Measurements from ENCODE around the gene CDYL. TPM values are rescaled to one million over a fixed set of nuclear protein-coding genes. Genes with fewer than 3 reads are reported as not detected.

Gene CDYL
- polyA plus RNA-seq, 1 experiment = 26.6 TPM

DNA sequence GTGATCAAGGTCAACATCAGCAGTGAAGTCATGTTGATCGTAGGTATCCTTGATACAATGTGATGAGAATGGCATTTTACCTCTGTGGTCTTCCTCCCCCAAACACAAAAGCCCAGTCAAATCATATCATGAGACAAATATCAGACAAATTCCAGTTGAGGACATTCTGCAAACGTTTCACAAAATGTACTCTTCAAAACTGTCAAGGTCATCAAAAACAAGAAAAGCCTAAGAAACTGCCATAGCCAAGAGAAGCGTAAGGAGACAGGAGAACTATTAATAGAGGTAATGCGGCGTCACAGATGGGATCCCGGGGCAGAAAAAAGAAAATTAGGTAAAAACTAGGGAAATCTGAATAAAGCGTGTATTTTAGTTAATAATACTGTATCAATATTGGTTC, 7.4 kb upstream of the CDYL start:
- POLR2A ChIA-PET = no interaction called here
- DNase-seq (ENCODE audit: low read depth, low spot score) = no peak
- TF ChIP-seq, protein P1, sequence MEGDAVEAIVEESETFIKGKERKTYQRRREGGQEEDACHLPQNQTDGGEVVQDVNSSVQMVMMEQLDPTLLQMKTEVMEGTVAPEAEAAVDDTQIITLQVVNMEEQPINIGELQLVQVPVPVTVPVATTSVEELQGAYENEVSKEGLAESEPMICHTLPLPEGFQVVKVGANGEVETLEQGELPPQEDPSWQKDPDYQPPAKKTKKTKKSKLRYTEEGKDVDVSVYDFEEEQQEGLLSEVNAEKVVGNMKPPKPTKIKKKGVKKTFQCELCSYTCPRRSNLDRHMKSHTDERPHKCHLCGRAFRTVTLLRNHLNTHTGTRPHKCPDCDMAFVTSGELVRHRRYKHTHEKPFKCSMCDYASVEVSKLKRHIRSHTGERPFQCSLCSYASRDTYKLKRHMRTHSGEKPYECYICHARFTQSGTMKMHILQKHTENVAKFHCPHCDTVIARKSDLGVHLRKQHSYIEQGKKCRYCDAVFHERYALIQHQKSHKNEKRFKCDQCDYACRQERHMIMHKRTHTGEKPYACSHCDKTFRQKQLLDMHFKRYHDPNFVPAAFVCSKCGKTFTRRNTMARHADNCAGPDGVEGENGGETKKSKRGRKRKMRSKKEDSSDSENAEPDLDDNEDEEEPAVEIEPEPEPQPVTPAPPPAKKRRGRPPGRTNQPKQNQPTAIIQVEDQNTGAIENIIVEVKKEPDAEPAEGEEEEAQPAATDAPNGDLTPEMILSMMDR (IDR thresholded peaks at IDR 0.05; ENCODE audit: low read depth, low read length) = no peak

DNA sequence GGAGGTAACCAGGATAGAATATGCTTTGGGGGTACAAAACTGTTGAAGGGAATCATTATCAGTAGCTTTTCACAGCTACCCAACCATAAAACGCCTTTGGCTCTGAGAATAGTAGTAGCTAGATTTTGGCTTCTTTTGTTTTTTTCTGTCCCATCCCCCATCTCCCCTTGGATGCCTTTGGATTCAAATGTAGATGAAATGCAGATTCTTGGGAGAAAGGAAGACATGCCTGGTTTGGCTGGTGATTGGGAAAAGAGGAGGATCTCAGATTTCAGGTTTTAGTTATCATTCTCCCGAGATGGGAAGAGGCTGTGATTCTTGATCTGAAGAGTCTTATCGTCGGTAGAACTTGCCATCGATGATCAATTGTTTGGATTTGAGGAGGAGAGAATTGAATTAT, 3.5 kb upstream of the CDYL start:
- POLR2A ChIA-PET = no interaction called here
- CTCF ChIA-PET = no interaction called here
- TF ChIP-seq, protein P1 (IDR thresholded peaks at IDR 0.05; ENCODE audit: low read depth, low read length) = no peak
- Histone ChIP-seq H3K27ac (ENCODE audit: low read depth, low read length) (no peak overlapping the region), H3K27me3 (ENCODE audit: control insufficient read depth, insufficient read depth, low read length) (peaks cover 27% of the 10 kb centered on the region), H3K9me3 (ENCODE audit: control insufficient read depth, insufficient read depth, low read length) (no peaks in the 10 kb centered on the region; the same call in 1 of the 2 replicates), H3K4me3 (ENCODE audit: low read depth, low read length) (no peak overlapping the region)
- DNase-seq (ENCODE audit: low read depth, low spot score) = no peak

More for the DNA sequence above, 7.4 kb upstream of the CDYL start:
- Histone ChIP-seq H3K4me3 (ENCODE audit: low read depth, low read length) (no peak overlapping the region), H3K9me3 (ENCODE audit: control insufficient read depth, insufficient read depth, low read length) (no peaks in the 10 kb centered on the region), H3K27ac (ENCODE audit: low read depth, low read length) (no peak overlapping the region), H3K27me3 (ENCODE audit: control insufficient read depth, insufficient read depth, low read length) (peaks cover 18% of the 10 kb centered on the region)
- CTCF ChIA-PET = no interaction called here

DNA sequence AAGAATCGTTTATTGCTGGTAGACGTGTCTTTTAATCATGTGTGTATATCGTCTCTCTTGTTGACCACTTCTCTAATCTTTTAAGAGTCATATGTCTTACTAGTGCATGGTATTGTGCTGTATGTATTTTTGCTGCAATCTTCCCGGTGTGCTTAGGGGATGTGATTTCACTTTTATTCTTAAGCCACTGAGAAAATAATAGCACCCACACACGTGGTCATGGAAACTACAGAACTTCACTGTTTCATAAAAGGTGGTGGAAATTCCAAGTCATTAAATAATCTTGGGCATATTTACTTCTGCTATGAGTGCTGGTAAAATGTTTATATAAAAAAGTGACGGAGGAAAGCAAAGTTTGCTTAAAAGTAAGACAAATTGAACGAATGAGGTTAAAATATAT, 3.0 kb upstream of the CDYL start:
- CTCF ChIA-PET = no interaction called here
- POLR2A ChIA-PET = no interaction called here
- no peaks in the 10 kb centered on the region; the same call in 1 of the 2 replicates for H3K9me3 ChIP-seq (ENCODE audit: control insufficient read depth, insufficient read depth, low read length)
- DNase-seq (ENCODE audit: low read depth, low spot score) = no peak
- no peak overlapping the region for H3K4me3 ChIP-seq (ENCODE audit: low read depth, low read length)
- TF ChIP-seq, protein P1 (IDR thresholded peaks at IDR 0.05; ENCODE audit: low read depth, low read length) = no peak
- H3K27ac ChIP-seq (ENCODE audit: low read depth, low read length) = no peak overlapping the region
- H3K27me3 ChIP-seq (ENCODE audit: control insufficient read depth, insufficient read depth, low read length) = peaks cover 27% of the 10 kb centered on the region

DNA sequence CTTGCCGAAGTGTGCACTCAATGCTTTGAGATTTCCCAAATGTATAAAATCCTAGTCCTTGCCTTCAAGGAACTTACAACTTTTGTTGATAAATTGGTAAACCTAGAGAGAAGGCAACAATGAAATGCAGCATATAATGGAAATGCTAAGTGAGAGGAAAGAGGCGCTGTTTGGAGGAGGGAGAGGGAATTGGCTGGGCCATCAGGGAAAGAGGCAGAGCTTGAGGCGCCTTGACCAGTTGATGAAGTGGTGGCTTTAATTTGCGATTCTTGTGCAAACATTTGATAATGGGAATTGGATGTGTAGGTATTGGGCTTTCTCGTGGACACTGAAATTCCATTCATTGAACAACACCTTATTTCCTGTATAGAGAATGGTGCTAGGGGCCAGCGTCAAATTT, 1.9 kb upstream of the CDYL start:
- H3K9me3 ChIP-seq (ENCODE audit: control insufficient read depth, insufficient read depth, low read length) = no peaks in the 10 kb centered on the region; the same call in 1 of the 2 replicates
- CTCF ChIA-PET = no interaction called here
- POLR2A ChIA-PET = no interaction called here
- no peak overlapping the region for H3K4me3 ChIP-seq (ENCODE audit: low read depth, low read length)
- no peak for DNase-seq (ENCODE audit: low read depth, low spot score)
- peaks cover 27% of the 10 kb centered on the region for H3K27me3 ChIP-seq (ENCODE audit: control insufficient read depth, insufficient read depth, low read length)
- TF ChIP-seq, protein P1 (IDR thresholded peaks at IDR 0.05; ENCODE audit: low read depth, low read length) = no peak
- no peak overlapping the region for H3K27ac ChIP-seq (ENCODE audit: low read depth, low read length)

DNA sequence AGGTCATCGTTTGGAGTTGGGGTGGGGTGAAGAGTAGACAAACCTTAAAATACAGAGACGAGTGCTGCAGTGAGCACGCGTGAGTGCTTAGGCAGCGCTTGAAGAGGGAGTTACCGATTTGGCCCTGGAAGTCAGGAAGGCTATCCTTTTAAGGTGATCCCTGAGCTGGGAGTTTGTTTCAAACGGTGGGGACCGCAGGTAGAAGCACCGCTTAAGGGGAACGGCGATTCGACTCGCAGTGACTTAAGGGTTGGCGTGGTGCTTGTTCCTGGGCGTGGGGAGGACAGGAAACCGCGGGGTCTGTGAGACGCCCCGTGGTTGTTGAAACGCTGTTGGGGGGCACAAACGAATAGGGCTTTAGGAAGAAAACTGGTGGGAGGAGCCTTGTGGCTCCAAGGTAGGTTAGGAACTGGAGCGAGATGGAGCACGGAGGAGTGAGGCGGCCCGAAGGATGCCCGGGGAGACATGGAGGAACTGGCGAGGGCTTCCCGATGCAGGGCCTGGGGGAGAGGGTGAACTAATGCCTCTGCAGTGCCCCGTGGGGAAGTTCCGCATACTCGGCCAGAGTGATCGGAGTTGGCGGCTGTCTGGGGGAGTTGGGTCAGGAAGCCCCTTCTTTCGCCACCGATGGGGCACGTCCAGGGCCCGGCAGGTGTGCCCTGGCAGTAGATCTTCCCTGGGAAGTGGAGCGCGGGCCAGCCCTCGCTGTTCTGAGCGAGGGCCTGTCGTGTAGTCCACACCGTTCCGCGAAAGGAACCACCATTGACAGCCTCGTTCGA, 1.3 kb upstream of the CDYL start:
- ChIA-PET CTCF (interaction anchor here (0.6 kb wide), 2 partner anchors 169 to 461 kb away, joined by 3 read pairs; no protein-coding TSS in a partner anchor), POLR2A (interaction anchor here (1.0 kb wide), 1 partner anchor 423 kb away, joined by 3 read pairs; no protein-coding TSS in a partner anchor)
- Histone ChIP-seq H3K9me3 (ENCODE audit: control insufficient read depth, insufficient read depth, low read length) (no peaks in the 10 kb centered on the region; the same call in 1 of the 2 replicates), H3K27me3 (ENCODE audit: control insufficient read depth, insufficient read depth, low read length) (peaks cover 27% of the 10 kb centered on the region), H3K27ac (ENCODE audit: low read depth, low read length) (no peak overlapping the region), H3K4me3 (ENCODE audit: low read depth, low read length) (peak overlapping the region; percentile 54)
- TF ChIP-seq, protein P1 (IDR thresholded peaks at IDR 0.05; ENCODE audit: low read depth, low read length) = no peak
- no peak for DNase-seq (ENCODE audit: low read depth, low spot score)

All from AG04450 (cell line).